K562 (cell line): ENCODE measurements around the gene MTCL3.

Source experiments
- ATAC-seq: fragments of 200-7000 bp; cut with Tn5 transposase; 3 replicates; pipeline ENCODE4 v1.9.1; 2020; ENCODE audit warnings: moderate library complexity
- BruUV-seq: library from RNA; stranded (reverse); fragments of 400-500 nt; replicated peaks from 2 replicates; lab custom pipeline; 2021; lab: Mats Ljungman, UMichigan
- CTCF ChIA-PET: fragments of 300-600 bp; formaldehyde crosslinking; extraction: SDS; loops from one replicate; lab custom pipeline; 2021; ENCODE audit warnings: low intra/inter-chr PET ratio; lab: Yijun Ruan, JAX
- POLR2A ChIA-PET: fragments of 300-600, 350-650 bp; sonication (Branson Sonifier 250); formaldehyde crosslinking; extraction: SDS; loops from one replicate; lab custom pipeline; 2021; ENCODE audit warnings: antibody characterized with exemption, inconsistent platforms; lab: Yijun Ruan, JAX
- DNase-seq, 4 experiments: peaks; one replicate each; pipeline versions ENCODE4 v3.0.0 to v3.0.0-alpha.2; 2011 to 2018; ENCODE audit warnings: low spot score in 3 of 4, mixed read lengths in 3 of 4; ENCODE audit errors: extremely low read depth in 1 of 4
- FAIRE-seq: peaks from 2 replicates; lab custom pipeline; 2011; peaks lifted over from hg19 to GRCh38; lab: Jason Lieb, UNC
- H2AFZ ChIP-seq: 2 replicates; pipeline ENCODE4 v1.6.0; 2011; ENCODE audit warnings: low read depth, low read length, control low read depth, inconsistent platforms
- H3K27ac ChIP-seq: fragments of 200-600 bp; 3 replicates; pipeline ENCODE4 v1.8.0; 2011; ENCODE audit warnings: low read depth, mild to moderate bottlenecking, control low read depth, inconsistent platforms, low read length, moderate library complexity, mixed read lengths; ENCODE audit errors: extremely low read depth
- H3K27me3 ChIP-seq, 2 experiments: fragments of 300-600 bp in 1 of 2; 2 replicates in 1 of 2; 3 replicates in 1 of 2; pipeline versions ENCODE4 v1.6.0 to v1.8.0; 2011; ENCODE audit warnings: inconsistent platforms in 2 of 2, low read length in 2 of 2, mild to moderate bottlenecking in 1 of 2, mixed read lengths in 1 of 2, moderate library complexity in 1 of 2; ENCODE audit not compliant: control insufficient read depth in 2 of 2, insufficient read depth in 2 of 2
- H3K36me3 ChIP-seq: fragments of 300-600 bp; 3 replicates; pipeline ENCODE4 v1.8.0; 2011; ENCODE audit warnings: mild to moderate bottlenecking, low read length, inconsistent platforms; ENCODE audit not compliant: control insufficient read depth, insufficient read depth
- H3K4me1 ChIP-seq, 2 experiments: fragments of 200-600 bp in 1 of 2; replicated peaks in 1 of 2; 2 replicates in 1 of 2; 3 replicates in 1 of 2; pipeline versions ENCODE4 v1.5.1 to v1.8.0; 2011; ENCODE audit warnings: inconsistent platforms in 2 of 2, low read length in 2 of 2, mild to moderate bottlenecking in 1 of 2, mixed read lengths in 1 of 2, moderate library complexity in 1 of 2; ENCODE audit not compliant: control insufficient read depth in 2 of 2, insufficient read depth in 2 of 2
- H3K4me2 ChIP-seq: 2 replicates; pipeline ENCODE4 v1.6.1; 2011; ENCODE audit warnings: low read length, control low read depth, inconsistent platforms, mixed read lengths; ENCODE audit not compliant: insufficient read depth
- H3K4me3 ChIP-seq: fragments of 200-600 bp; sonication (generic), shearing (Covaris generic); 2 replicates; pipeline ENCODE4 v1.5.1; 2016; ENCODE audit warnings: control low read depth, inconsistent platforms
- H3K79me2 ChIP-seq: fragments of 200-600 bp; 3 replicates; pipeline ENCODE4 v1.8.0; 2011; ENCODE audit warnings: low read length, inconsistent platforms; ENCODE audit not compliant: control insufficient read depth, insufficient read depth
- H3K9ac ChIP-seq, 2 experiments: 2 replicates each; pipeline versions ENCODE4 v1.6.0 to v1.6.1; 2011; ENCODE audit warnings: low read depth in 2 of 2, low read length in 2 of 2, control low read depth in 1 of 2, inconsistent platforms in 1 of 2, mild to moderate bottlenecking in 1 of 2, mixed read lengths in 1 of 2; ENCODE audit not compliant: insufficient read depth in 1 of 2
- H3K9me1 ChIP-seq: one replicate; pipeline ENCODE4 v1.6.0; 2011; ENCODE audit warnings: inconsistent platforms, mild to moderate bottlenecking, low read length, moderate library complexity; ENCODE audit not compliant: control insufficient read depth, insufficient read depth
- H3K9me3 ChIP-seq: replicated peaks from 2 replicates; pipeline ENCODE4 v1.5.1; 2011; ENCODE audit warnings: low read depth, low read length, inconsistent platforms; ENCODE audit not compliant: control insufficient read depth, insufficient read depth
- H4K20me1 ChIP-seq: replicated peaks from 2 replicates; pipeline ENCODE4 v1.6.1; 2011; ENCODE audit warnings: low read length, inconsistent platforms, mixed read lengths; ENCODE audit not compliant: control insufficient read depth, insufficient read depth
- BCL6 ChIP-seq: fragments of 250-450 bp; sonication (Bioruptor Pico); IDR thresholded peaks from 2 replicates; pipeline ENCODE4 v1.4.0; 2020
- BRD4 ChIP-seq: fragments of 200-600 bp; sonication (generic); IDR thresholded peaks from 2 replicates; pipeline ENCODE4 v1.6.1; 2017; ENCODE audit warnings: inconsistent platforms
- C11orf30 ChIP-seq: fragments of 450-650 bp; IDR thresholded peaks from 2 replicates; pipeline ENCODE4 v1.6.1; 2016; ENCODE audit warnings: low read depth, mild to moderate bottlenecking
- CHCHD3 ChIP-seq: fragments of 250-450 bp; sonication (Bioruptor Pico); IDR thresholded peaks from 2 replicates; pipeline ENCODE4 v2.1.2; 2022; ENCODE audit warnings: mild to moderate bottlenecking
- FOXJ2 ChIP-seq: fragments of 200-800 bp; sonication (Bioruptor generic); IDR thresholded peaks from 2 replicates; pipeline ENCODE4 v1.6.1; 2016; ENCODE audit warnings: missing genetic modification characterization, missing compliant biosample characterization
- HMG20A ChIP-seq: fragments of 450-650 bp; formaldehyde crosslinking; conservative IDR thresholded peaks from 2 replicates; pipeline ENCODE4 v1.4.0; 2020; ENCODE audit warnings: mild to moderate bottlenecking, mixed read lengths
- MEIS2 ChIP-seq: fragments of 450-650 bp; IDR thresholded peaks from 2 replicates; pipeline ENCODE4 v1.6.1; 2014; ENCODE audit warnings: mild to moderate bottlenecking; ENCODE audit not compliant: partially characterized antibody
- OTX1 ChIP-seq: fragments of 450-650 bp; formaldehyde crosslinking; IDR thresholded peaks from 2 replicates; pipeline ENCODE4 v1.4.0; 2022; ENCODE audit warnings: mild to moderate bottlenecking
- TCFL5 ChIP-seq: fragments of 250-450 bp; sonication (Bioruptor Pico); conservative IDR thresholded peaks from 2 replicates; pipeline ENCODE4 v1.6.1; 2021; ENCODE audit warnings: mild to moderate bottlenecking, moderate library complexity, matching md5 sums
- ZKSCAN3 ChIP-seq: fragments of 250-450 bp; sonication (Bioruptor Pico); IDR thresholded peaks from 2 replicates; pipeline ENCODE4 v1.4.0; 2020
- ZNF311 ChIP-seq: fragments of 250-450 bp; sonication (Bioruptor Pico); IDR thresholded peaks from 2 replicates; pipeline ENCODE4 v1.4.0; 2020; ENCODE audit warnings: mild to moderate bottlenecking, moderate library complexity
- WGBS: fragments of 100-300 bp; shearing (Covaris generic); methylation state at CpG from one replicate; pipeline ENCODE4 v1.1.6; 2016; ENCODE audit warnings: low coverage, mixed read lengths; ENCODE audit not compliant: insufficient coverage; ENCODE audit errors: missing lambda C conversion rate; 5-methylcytosine and 5-hydroxymethylcytosine counted together
- in situ Hi-C: fragments of 300-500 bp; cut with MboI; formaldehyde crosslinking; loops from 4 replicates; pipeline ENCODE4 v1.15.0; 2018; ENCODE audit warnings: inconsistent platforms, mixed read lengths
- intact Hi-C: fragments of 100-400 bp; cut with micrococcal nuclease; formaldehyde crosslinking; loops from 2 replicates; pipeline ENCODE4 v1.14.2; 2022
- TF ChIP-seq, protein P1 (sequence below): fragments of 250-450 bp; sonication (Bioruptor Pico); IDR thresholded peaks from 2 replicates; pipeline ENCODE4 v1.8.0; 2021; ENCODE audit warnings: mild to moderate bottlenecking, moderate library complexity
- TF ChIP-seq, protein P2 (sequence below): fragments of 250-450 bp; sonication (Bioruptor Pico); IDR thresholded peaks from 2 replicates; pipeline ENCODE4 v1.4.0; 2020
- TF ChIP-seq, protein P3 (sequence below): fragments of 450-650 bp; IDR thresholded peaks from 2 replicates; pipeline ENCODE4 v1.6.1; 2016

Gene MTCL3

DNA sequence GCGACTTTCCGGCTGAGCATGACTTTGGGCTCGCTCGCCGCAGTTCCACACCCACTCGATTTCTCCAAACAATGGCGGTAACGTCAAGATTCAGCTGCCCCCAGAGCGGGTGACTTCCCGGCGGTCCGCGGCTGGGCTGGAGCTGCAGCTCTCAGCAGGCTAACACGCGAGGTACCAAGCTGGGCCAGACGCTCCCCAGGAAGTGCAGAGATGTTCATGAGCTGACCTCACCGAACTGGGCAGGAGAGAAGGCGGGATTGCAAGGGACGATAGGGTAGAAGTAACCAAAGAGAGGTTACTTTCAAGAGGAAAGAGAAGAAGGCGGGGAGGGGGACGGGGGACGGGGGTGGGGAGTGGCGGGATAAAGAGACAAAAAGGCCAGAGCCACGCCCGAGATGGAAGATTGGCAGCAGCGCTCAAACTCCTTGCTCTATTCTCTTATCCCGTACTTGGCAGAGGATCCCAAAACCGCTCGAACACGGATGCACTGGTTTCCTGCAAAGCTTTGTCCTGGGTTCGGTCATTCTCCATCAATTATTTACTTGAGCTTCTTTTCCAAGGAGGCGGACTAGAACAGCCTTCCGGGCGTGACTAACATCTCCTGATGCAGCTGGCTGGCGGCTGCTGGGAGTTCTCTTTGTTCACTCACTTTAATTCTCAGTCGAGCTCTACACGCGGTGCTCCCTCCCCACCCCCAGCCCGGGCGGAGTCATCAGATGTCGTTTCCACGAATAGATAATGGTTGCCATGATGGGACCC is at the start of gene MTCL3:
Gene MTCL3, minus strand, starts transcription at position 626 of the 759 bp plus-strand sequence.
- Histone ChIP-seq H3K4me3 (no peak within 1 kb of the TSS), H3K27me3 (peaks cover 0 to 13% of the 10 kb centered on the region in 2 experiments; a peak in 2 of 5 replicates), H3K36me3 (no peaks in the 10 kb centered on the region)
- no peak for TF ChIP-seq BCL6 (CRISPR knock-in tag)
- TF ChIP-seq MEIS2, result no peak
- TF ChIP-seq FOXJ2, result no peak
- TF ChIP-seq, protein P1, sequence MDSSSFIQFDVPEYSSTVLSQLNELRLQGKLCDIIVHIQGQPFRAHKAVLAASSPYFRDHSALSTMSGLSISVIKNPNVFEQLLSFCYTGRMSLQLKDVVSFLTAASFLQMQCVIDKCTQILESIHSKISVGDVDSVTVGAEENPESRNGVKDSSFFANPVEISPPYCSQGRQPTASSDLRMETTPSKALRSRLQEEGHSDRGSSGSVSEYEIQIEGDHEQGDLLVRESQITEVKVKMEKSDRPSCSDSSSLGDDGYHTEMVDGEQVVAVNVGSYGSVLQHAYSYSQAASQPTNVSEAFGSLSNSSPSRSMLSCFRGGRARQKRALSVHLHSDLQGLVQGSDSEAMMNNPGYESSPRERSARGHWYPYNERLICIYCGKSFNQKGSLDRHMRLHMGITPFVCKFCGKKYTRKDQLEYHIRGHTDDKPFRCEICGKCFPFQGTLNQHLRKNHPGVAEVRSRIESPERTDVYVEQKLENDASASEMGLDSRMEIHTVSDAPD (CRISPR knock-in tag), result no peak
- no peak for TF ChIP-seq C11orf30
- TF ChIP-seq CHCHD3, result no peak
- TF ChIP-seq, protein P2, sequence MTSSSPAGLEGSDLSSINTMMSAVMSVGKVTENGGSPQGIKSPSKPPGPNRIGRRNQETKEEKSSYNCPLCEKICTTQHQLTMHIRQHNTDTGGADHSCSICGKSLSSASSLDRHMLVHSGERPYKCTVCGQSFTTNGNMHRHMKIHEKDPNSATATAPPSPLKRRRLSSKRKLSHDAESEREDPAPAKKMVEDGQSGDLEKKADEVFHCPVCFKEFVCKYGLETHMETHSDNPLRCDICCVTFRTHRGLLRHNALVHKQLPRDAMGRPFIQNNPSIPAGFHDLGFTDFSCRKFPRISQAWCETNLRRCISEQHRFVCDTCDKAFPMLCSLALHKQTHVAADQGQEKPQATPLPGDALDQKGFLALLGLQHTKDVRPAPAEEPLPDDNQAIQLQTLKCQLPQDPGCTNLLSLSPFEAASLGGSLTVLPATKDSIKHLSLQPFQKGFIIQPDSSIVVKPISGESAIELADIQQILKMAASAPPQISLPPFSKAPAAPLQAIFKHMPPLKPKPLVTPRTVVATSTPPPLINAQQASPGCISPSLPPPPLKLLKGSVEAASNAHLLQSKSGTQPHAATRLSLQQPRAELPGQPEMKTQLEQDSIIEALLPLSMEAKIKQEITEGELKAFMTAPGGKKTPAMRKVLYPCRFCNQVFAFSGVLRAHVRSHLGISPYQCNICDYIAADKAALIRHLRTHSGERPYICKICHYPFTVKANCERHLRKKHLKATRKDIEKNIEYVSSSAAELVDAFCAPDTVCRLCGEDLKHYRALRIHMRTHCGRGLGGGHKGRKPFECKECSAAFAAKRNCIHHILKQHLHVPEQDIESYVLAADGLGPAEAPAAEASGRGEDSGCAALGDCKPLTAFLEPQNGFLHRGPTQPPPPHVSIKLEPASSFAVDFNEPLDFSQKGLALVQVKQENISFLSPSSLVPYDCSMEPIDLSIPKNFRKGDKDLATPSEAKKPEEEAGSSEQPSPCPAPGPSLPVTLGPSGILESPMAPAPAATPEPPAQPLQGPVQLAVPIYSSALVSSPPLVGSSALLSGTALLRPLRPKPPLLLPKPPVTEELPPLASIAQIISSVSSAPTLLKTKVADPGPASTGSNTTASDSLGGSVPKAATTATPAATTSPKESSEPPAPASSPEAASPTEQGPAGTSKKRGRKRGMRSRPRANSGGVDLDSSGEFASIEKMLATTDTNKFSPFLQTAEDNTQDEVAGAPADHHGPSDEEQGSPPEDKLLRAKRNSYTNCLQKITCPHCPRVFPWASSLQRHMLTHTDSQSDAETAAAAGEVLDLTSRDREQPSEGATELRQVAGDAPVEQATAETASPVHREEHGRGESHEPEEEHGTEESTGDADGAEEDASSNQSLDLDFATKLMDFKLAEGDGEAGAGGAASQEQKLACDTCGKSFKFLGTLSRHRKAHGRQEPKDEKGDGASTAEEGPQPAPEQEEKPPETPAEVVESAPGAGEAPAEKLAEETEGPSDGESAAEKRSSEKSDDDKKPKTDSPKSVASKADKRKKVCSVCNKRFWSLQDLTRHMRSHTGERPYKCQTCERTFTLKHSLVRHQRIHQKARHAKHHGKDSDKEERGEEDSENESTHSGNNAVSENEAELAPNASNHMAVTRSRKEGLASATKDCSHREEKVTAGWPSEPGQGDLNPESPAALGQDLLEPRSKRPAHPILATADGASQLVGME (CRISPR knock-in tag), result no peak
- TF ChIP-seq ZKSCAN3 (CRISPR knock-in tag), result no peak
- no peak for TF ChIP-seq TCFL5 (CRISPR knock-in tag)
- TF ChIP-seq, protein P3, sequence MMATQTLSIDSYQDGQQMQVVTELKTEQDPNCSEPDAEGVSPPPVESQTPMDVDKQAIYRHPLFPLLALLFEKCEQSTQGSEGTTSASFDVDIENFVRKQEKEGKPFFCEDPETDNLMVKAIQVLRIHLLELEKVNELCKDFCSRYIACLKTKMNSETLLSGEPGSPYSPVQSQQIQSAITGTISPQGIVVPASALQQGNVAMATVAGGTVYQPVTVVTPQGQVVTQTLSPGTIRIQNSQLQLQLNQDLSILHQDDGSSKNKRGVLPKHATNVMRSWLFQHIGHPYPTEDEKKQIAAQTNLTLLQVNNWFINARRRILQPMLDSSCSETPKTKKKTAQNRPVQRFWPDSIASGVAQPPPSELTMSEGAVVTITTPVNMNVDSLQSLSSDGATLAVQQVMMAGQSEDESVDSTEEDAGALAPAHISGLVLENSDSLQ, result no peak
- no peak for TF ChIP-seq OTX1
- TF ChIP-seq ZNF311 (CRISPR knock-in tag), result no peak
- no peak for TF ChIP-seq HMG20A
- TF ChIP-seq BRD4, result no peak
- TF ChIP-seq, all 486 proteins: peak for 0
- Histone ChIP-seq H2AFZ (no peak within 1 kb of the TSS), H4K20me1 (no peaks in the 10 kb centered on the region), H3K27ac (no peak within 1 kb of the TSS), H3K4me1 (peaks cover 0 to 14% of the 10 kb centered on the region in 2 experiments; a peak in 2 of 5 replicates), H3K4me2 (no peak within 1 kb of the TSS), H3K9me3 (no peaks in the 10 kb centered on the region), H3K9me1 (peaks cover 2% of the 10 kb centered on the region), H3K9ac (no peak within 1 kb of the TSS), H3K79me2 (no peaks in the 10 kb centered on the region)
- FAIRE-seq, result no peak
- BruUV-seq, result no TSS peak
- 2% methylated on average over 35 of the region's 42 CpGs for WGBS
- in situ Hi-C loops (no loop called here), intact Hi-C loops (no loop called here)
- ChIA-PET CTCF (no interaction called here), POLR2A (no interaction called here)
- no peak for ATAC-seq
- DNase-seq, result no peak
